OCI-LY7 (cell line): Measurements from ENCODE around the gene ADGRD1.
"Not testable (repeated sequence)": the region's sequence is repeated elsewhere in the genome, so short reads cannot be mapped to it uniquely, and the experiment has no call there.

Experiments
- EZH2phosphoT487 ChIP-seq: fragments of 200-600 bp; sonication (generic); IDR thresholded peaks from 2 replicates; pipeline ENCODE4 v1.6.1; 2018; ENCODE audit warnings: low read depth, borderline replicate concordance, mild to moderate bottlenecking, mixed run types, antibody characterized with exemption, low read length, moderate library complexity, mixed read lengths
- TF ChIP-seq, protein P1 (sequence below): fragments of 200-600 bp; sonication (generic); conservative IDR thresholded peaks from 2 replicates; pipeline ENCODE4 v1.5.1; 2014; ENCODE audit warnings: mild to moderate bottlenecking, antibody characterized with exemption, low read length, moderate library complexity, mixed read lengths

DNA sequence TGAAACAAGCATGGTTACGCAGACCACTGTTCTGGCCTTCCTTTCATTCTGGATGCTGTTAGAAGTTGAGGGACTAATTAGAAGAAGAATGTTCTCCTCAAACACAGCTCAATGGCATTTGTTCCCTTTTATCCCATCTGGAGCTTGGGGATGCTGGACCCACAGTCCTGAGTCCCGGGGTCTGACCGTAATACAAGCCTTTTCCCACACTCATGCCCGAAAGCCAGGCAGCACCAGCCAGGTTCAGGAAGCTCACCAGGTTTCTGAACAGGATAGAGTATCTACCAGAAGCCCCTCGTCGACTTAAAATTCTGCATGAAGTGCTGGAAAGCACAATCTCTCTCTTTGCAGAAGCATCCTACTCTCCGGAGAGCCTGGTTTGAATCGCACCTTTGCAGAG lies 165.6 kb downstream of the ADGRD1 start:
- TF ChIP-seq, protein P1, sequence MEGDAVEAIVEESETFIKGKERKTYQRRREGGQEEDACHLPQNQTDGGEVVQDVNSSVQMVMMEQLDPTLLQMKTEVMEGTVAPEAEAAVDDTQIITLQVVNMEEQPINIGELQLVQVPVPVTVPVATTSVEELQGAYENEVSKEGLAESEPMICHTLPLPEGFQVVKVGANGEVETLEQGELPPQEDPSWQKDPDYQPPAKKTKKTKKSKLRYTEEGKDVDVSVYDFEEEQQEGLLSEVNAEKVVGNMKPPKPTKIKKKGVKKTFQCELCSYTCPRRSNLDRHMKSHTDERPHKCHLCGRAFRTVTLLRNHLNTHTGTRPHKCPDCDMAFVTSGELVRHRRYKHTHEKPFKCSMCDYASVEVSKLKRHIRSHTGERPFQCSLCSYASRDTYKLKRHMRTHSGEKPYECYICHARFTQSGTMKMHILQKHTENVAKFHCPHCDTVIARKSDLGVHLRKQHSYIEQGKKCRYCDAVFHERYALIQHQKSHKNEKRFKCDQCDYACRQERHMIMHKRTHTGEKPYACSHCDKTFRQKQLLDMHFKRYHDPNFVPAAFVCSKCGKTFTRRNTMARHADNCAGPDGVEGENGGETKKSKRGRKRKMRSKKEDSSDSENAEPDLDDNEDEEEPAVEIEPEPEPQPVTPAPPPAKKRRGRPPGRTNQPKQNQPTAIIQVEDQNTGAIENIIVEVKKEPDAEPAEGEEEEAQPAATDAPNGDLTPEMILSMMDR, result not testable (repeated sequence)
- not testable (repeated sequence) for TF ChIP-seq EZH2phosphoT487
